GM18507 (cell line): ENCODE data around the gene PTCHD1.

Experiments
- DNase-seq: peaks from one replicate; pipeline ENCODE4 v3.0.0; 2011; ENCODE audit warnings: low read depth; ENCODE audit not compliant: insufficient read length; ENCODE audit errors: extremely low spot score
- FAIRE-seq: peaks from 2 replicates; lab custom pipeline; 2011; peaks lifted over from hg19 to GRCh38; lab: Jason Lieb, UNC

The PTCHD1 gene

DNA sequence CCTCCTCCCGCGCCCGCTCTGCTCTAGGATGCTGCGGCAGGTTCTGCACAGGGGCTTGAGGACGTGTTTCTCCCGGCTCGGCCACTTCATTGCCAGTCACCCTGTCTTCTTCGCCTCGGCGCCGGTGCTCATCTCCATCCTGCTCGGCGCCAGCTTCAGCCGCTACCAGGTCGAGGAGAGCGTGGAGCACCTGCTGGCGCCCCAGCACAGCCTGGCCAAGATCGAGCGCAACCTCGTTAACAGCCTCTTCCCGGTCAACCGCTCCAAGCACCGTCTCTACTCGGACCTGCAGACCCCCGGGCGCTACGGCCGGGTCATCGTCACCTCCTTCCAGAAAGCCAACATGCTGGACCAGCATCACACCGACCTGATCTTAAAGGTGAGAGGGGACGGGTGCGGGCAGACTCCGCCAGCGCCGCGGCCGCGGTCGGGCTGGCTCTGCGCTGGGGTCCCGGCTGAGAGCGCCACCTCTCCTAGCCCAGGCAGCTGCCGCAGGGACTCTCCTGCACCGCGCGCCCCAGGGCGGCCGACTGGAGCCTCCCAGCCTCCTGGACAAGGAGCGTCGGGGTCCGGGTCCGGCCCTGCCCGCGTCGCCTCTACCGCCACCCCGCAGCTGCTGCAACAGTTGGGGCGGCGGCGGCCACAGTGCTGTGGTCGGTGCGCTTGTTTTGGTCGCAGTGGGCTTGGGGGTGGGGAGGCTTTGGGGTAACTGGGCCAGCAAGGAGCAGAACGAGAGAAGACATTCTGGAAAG lies at the start of gene PTCHD1:
Gene PTCHD1 (plus strand): TSS at position 2 of the 752 bp plus-strand sequence. CDS start 27 bp downstream, at position 29.
- DNase-seq (no peak), FAIRE-seq (no peak)

DNA sequence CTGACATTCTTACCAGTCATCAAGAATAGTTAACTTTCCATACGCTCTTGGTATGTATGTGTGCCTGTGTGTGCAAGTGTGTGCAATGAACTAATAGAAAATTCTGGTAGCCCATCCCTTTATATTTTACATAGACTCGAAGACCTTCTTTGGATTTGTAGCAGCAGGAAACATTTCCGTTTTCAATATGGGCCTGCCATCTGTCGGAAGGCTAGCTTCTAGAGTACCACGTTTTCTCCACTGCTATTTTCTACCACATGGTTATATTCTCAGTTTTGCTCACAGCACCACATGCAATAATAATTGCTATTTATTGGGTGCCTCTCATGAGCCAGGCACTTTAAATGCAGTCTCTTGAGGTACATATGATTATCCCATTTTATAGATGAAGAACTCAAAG lies 47.9 kb upstream of the PTCHD1 start:
- DNase-seq: no peak
- FAIRE-seq: no peak

DNA sequence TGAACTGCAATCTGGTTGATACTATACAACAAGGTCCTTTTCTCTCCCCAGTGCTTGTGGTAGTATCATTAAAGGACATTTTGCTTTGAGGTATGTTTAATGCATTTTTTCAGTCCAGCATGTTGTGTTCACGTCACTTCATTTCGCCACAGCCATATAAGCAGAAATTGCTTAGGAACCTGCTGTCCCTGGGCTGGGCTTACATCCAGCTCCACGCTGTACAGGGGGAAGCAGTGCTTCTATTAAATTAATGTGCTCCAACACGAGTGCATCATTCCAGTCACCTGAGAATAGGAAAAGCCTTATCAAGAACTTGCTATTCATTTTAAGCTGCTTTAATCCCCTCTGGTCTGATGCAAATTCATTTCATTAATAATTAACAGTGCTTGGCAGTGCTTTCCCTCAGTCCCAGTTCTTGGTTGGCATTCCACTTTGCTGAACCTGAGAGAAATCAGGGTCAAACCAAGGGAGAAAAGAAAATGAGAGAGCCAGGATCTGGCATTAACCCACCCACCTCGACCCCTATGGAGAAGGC lies 47.4 kb upstream of the PTCHD1 start:
- no peak for DNase-seq

DNA sequence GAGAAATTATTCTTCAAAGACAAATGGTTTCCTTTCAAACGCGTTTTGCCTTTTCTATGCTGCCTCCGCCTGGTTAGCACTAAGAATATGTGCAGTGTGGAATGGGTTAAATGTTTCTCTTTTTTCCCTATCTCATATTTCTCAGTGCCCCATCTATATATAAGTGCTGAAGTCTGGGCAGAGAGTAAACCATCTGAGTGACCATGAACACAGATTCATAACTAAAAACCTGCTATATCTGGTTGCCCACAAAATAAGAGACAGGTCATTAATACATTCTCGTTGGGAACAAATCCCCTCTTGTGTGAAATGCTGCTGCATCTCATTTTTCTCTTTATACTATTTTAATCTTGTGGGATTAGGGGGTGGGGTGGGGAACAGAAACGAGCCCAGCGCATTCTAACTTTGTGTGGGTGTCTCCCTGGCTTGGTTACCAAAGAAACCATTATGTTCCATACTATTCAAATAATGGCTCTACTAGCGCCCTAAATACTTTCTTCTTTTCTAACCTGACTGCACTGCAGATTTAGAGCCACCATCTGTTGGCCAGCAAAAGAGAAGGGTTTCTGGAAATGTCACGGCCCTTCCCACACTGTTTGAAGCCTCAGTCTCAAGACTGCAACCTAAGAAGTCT lies 42.2 kb upstream of the PTCHD1 start:
- DNase-seq (no peak), FAIRE-seq (no peak)

More for the DNA sequence above, 47.4 kb upstream of the PTCHD1 start:
- FAIRE-seq: no peak

DNA sequence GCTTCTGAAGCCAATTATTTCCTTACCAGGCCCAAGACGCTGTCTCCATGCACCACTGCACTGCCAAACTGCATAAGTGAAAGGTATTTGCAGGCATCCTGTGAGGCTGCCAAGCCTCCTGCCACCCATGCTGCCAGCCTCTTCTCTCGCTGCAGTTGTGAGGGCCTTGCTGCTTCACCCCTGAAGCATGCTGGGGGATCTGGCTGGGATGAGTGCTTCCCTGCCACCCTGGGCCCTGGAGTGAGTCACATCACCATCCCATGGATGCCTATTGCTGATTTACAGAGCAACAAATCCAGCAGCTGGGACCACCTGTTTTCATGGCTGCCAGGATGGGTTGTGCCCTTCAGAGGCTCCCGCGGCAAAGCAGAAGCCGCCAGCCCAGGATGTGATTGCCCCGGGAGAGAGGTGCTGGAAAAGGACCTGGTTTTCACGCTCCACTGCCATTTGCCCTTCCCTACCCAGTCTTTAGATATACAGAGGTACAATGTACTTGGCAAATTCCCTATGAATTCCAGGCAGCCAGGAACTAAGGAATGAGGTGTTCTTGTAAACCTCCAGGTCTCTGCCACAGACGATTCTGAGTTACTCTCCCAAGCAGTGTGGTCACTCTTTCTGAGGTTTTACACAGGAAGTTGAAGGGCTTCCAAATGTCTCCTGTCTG lies 41.5 kb upstream of the PTCHD1 start:
- no peak for FAIRE-seq
- no peak for DNase-seq

DNA sequence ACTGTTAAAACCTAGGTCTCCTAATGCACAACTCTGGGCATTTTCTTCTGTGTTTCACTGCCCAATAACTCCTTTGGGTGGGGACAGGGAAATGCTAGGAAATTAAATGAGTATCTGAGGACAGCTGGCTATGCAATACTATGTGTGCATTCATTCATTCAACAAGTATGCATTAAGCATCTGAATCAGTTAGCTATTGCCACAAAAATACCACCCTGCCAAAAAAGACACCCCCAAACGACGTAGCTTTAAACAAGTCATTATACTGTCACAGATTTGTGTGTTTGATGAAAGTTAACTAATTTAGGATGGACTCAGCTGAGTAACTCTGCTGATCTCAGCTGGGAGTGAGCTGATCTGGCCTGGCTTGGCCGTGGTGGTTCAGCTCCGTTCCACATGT lies 29.8 kb upstream of the PTCHD1 start:
- DNase-seq: no peak
- FAIRE-seq: no peak

DNA sequence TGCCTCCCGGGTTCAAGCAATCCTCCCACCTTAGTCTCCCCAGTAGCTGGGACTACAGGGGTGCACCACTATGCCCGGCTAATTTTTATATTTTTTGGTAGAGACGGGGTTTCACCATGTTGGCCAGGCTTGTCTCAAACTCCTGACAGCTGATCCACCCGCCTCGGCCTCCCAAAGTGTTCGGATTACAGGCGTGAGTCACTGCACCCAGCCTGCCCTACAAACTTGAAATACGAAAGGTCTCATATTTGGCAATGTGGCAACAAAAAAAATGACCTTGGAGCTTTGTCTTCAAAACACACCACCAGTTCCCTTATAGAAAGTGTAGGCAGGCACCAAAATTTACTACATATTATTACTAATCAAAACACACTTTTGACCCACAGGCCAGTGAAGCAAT lies 22.9 kb upstream of the PTCHD1 start:
- FAIRE-seq (no peak), DNase-seq (no peak)

DNA sequence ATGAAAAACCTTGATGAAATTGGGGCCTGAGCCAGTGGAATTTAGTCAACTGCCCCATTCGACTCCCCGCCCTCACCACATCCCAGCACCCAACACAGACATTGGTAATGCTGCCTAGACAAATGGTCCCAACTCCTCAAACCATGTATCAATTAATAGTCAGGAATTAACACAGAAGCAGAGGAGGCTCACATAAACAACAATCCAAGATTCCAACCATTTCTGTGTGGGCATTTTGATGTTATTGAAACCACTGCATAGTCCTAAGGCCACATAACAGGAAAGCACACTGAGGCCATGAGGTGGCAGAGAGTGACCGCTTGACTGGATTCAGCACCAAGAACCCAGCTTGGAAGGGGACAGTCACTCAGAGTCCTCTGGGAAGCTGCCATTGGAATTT lies 22.5 kb upstream of the PTCHD1 start:
- FAIRE-seq: no peak
- no peak for DNase-seq

DNA sequence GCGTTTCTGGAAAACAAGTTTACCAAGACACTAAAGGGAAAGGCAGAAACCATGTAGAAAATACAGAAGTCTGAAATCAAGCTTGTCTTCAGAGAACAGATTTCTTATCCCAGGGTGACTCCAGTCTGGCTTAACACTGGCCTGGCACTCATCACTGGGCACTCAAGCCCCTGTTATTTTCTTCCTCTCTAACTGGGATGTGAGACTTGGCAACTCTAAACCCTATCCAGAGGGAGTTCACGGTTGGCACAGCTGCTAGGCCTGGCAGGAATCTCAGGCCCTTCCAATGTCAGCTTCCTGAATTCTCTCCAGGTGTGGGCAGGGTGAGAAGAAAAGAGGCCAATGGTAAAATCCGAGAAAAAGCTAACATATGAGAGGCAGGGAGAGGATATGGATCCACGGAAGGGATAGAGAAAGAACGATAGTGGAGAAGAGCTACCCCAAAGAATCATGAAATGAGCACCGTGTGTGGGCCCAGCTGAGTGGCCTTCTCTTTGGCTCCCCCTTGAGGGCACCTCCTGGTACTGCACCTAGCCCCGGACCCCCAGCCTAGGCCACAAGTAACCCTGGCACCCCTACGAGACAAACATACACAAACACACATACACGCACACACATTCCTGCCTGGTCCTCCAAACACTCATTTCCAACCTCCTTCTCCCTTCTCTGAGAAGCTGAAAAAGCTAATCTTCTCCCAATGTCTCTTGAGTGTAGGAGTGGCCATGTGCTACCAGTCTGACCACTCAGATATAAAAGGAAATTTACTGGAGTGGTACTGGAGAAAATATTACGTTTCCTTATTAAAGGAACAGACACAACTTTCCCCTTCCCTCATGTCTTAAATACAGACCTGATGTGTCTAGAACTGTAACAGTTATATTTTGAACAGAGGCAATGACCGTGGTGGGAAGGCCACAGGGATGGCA lies 16.6 kb upstream of the PTCHD1 start:
- DNase-seq (no peak), FAIRE-seq (peak; percentile 79)

DNA sequence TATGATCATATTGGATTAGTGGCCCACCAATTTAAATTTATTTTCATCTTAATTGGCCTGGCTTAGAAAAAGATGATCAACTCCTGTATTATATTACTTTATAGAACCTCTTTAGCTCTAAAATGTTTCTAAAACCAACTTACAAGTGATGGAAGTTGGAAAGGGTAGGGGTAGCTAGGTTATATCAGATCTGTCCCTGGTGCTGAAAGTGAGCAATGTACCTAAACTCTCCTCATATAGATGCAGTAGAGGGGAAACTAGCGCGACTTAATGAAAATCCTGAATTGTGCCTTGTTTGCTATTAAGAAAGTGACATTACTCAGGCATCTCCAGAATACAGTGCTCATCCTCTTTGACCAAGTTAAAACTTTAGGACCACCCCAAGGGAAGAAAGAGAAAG lies 7.5 kb upstream of the PTCHD1 start:
- no peak for DNase-seq
- FAIRE-seq: no peak

DNA sequence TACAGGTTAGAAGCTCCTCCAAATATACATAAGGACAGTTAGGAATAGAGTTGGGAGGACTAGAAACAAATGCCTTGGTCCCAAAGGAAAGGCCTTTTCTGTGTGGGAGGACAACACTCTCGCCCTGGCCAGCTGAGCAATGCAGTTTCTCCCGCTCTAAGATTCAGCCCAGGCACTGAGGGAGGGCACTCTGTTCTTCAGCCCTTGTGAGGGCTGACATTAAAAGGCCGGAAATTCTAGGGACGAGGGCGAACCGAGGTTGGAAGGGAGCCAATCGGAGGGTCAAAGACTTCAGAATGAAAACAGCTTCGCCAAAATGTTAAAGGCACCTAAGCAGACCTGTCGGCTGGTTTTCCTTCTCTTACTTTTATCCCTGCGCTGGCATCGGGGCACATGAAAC lies 2.9 kb upstream of the PTCHD1 start:
- no peak for DNase-seq
- no peak for FAIRE-seq

DNA sequence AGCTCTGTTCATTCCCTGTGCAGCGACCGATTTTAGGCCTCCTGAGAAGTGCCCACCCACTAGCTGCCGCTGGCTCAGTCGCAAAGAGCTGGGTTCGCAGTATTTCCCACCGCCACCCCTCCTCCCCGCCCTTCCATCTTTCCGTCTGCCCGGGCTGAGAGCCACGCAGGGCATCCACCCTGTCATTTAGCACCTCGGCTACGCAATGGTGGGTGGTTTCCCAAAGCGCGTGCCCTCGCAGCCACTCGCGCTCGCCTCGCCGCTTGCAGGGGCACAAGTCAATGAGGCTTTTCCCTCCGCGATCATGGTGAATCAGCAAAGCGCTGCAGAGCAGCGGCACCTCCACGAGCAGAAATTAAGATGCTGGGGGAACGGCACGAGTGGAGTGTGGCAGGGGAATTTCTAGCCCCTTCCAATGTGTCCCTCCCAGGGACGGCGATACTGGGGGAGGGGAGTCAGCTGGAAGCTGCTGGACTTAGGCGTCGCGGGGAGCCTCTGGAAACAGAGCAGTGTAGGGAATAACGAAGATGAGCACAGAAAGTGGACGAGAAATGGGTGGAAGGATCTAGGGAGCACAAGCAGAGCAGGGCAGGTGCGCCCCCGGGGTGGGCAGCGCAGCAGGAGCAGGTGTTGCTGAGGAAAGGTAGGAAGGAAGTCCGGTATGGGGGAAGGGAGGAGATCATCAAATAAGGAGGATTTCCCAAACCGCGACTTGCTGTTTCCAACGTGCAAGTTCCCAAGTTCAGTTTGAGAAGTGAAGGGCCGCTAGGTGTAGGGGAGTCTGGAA lies 2.4 kb upstream of the PTCHD1 start:
- no peak for FAIRE-seq
- no peak for DNase-seq

DNA sequence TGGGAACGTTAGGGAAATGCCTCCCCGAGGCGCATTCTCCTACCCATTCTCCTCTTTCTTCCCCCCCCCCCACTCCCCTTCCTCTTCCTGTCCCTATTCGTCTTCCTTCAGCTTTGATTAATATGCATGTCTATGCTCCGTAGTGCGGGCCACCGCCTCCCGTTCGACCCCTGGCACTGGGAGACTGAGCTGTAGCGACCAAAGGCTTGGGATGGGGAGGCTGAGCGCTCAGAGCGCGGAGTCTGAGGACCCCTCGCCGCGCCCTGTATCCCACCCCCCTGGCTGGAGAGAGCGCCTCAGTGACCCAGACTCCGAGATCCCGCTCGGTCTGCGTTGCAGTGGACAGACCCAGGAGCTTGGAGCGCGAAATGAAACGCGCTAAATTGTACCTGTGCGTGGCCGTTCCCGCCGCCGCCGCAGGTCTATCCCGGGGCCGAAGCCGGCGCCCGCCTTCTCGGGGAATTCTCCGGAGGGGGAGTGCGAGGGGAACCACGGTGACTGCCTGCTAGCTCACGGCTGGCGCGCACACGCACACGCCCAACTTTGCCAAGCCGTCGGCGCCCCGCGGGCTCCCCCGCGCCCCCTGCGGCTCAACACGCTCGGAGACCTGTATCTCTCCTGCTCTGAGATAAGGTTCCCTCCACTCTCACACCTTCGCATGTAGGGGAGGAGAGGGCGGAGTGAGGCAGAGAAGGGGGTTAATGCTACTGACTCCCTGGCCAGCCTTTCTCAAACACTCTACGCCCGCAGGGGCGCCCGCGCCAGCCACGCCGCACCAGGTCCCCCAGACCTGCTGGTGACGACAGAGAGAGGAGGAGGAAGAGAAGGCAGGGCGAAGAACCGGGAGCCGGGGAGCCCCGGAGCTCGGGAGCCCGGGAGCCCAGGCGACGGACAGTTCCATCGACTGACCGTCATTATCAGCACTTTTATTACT lies 1.5 kb upstream of the PTCHD1 start:
- DNase-seq (no peak), FAIRE-seq (no peak)

DNA sequence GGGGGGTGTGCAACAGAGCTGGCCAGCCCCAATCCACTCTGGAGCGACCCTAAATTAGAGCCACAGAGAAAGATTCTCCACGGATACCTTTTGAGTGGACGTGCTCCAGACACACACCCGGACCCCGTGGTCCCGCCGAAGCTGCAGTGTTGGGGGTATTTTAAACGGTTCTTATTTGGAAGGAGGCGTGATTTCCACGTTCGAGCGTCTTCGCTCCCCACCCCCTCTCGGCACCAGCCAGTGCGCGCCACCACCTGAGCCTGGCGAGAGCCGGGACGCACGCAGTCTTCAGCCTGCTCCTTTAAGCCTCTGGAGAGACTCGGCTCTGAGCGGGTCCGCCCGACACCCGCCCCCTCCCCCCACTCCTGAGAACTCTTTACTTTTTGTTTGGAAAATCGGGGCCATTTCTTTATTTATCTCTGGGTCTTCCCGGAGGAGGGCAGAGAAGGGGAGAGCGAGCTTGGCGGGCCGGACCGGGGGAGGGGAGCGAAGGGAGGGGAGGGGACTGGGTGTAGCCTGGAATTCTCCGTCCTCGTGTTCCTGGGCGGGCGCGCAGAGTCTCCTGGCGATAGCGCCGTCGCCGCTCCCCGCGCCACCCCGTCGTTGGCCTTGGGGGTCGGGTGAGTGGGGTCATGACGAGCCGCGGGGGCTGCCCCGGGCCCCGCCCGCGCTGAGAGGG lies 668 bp upstream of the PTCHD1 start:
- DNase-seq (no peak), FAIRE-seq (no peak)

DNA sequence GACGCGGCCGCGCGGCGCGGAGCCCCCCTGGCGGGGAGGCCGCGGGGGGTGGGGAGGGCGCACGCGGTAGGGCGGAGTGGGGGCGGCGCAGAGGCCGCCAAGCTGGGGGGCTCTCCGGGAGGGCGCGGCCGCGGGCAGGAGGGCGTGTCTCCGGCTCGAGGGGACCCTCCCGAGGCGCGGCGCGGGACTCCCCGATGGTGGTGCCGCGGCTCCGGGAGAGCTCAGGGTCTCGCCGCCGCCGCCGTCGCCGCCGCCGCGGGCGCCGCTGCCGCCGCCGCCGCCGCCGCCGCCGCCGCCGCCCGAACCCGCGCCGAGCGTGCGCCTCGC lies 165 bp upstream of the PTCHD1 start:
- no peak for FAIRE-seq
- DNase-seq: no peak

DNA sequence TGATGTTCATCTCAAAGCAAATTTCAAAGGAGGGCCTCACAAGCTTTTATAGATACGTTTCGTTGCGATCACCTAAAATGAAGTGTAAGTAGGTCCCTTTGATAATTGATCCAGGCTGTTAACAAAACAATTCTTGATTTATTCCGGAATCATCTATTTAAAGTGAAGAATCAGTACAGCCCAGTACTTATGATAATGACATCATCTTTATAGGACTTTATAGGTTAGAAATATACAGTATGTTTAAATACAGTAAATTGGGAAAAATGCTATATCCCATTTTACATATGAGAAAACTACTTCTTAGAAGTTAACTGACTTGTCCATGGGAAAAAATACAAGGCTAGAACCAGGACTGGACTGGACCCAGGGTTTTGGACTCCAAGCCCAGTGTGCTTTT lies 3.7 kb downstream of the PTCHD1 start:
- FAIRE-seq: no peak

DNA sequence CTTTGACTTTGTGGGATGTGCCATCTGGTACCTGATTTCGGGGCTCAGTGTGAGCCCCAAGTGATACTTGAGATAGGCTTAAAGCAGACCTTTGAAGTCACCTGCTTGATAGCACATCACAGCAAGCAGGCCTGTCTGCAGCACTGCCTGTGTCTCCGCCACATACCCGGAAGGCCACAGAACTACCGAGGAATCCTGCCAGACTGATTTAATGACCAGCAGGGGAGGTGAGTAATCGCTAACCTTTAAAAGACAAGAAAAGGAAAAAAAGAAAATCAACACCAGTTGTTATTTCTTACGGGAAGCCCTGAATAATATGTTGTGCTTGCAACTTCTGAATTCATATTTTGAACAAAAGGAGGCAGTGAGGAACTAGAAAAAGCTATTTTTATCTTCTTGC lies 6.8 kb downstream of the PTCHD1 start:
- FAIRE-seq (no peak), DNase-seq (no peak)

More for the DNA sequence above, 3.7 kb downstream of the PTCHD1 start:
- no peak for DNase-seq
